ENCODE data around the gene CDK5R1.

- TF ChIP-seq CTCF (IDR thresholded peaks at IDR 0.05) (no peak), MAX (IDR thresholded peaks at IDR 0.05; ENCODE audit: low read depth) (no peak), NRF1 (IDR thresholded peaks at IDR 0.05; ENCODE audit: low read depth, low read length) (no peak), ZBTB33 (IDR thresholded peaks at IDR 0.05; ENCODE audit: borderline replicate concordance, low read depth) (no peak), SIN3A (IDR thresholded peaks at IDR 0.05; ENCODE audit: borderline replicate concordance, low read depth, low read length) (no peak), RFX5 (IDR thresholded peaks at IDR 0.05; ENCODE audit: low read length) (no peak), EP300 (IDR thresholded peaks at IDR 0.05; ENCODE audit: borderline replicate concordance in 1 of 2, low read depth in 1 of 2, low read length in 1 of 2) (no peak), REST (IDR thresholded peaks at IDR 0.05; ENCODE audit: low read depth, low read length) (no peak), JUND (IDR thresholded peaks at IDR 0.05) (no peak), GABPA (IDR thresholded peaks at IDR 0.05; ENCODE audit: low read depth) (no peak), RCOR1 (IDR thresholded peaks at IDR 0.05; ENCODE audit: low read length) (no peak), USF2 (IDR thresholded peaks at IDR 0.05; ENCODE audit: borderline replicate concordance, low read depth, low read length) (no peak), POLR2AphosphoS5 (IDR thresholded peaks at IDR 0.05; ENCODE audit: low read depth, low read length) (no peak), FOXM1 (IDR thresholded peaks at IDR 0.05; ENCODE audit: low read depth) (no peak)
Measured at GRCh38 chr17:32475258-32475657, 11.5 kb upstream of the CDK5R1 start.

Data from SK-N-SH (cell line).